ENCODE results near the gene ARHGAP4.

The ARHGAP4 gene

DNA sequence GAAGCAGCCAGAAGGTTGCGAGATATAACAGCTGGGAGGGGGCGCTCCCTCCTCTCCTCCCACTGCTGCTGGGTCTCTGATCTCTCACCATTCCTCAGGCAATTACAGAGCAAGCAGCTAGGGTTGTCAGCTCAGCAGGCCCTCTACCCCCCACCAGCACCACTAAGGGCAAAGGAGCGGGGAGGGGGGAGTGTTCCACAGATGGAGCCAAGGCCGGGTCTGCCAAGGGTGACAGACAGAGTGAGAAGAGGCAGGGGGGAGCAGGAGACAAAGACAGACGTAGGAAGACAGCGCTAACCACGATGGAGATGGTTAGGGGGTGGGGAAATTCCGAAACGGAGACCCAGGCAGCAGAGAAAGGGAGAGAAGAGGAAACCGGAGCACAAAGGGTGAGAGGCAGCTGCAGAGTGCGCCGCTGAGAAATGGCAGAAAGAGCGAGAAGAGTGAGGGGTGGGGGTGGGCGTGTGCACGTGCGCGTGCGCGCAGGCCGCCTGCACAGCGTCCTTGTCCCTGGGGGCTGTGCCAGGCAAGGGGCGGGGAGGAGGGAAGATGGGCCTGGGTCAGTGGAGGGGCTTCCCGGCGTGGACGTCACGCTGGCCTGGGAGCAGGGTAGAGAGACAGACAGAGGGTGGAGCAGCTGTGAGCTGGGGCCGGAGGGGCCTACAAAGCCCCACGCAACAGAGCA is 47.0 kb downstream of the ARHGAP4 start:
- no peak for DNase-seq (ENCODE audit: low spot score in 2 of 2)
- Histone ChIP-seq H3K36me3 (replicated peaks) (no peaks in the 10 kb centered on the region), H3K27me3 (ENCODE audit: low read depth) (peaks cover 8% of the 10 kb centered on the region), H3K9me3 (no peaks in the 10 kb centered on the region), H3K4me1 (no peaks in the 10 kb centered on the region), H3K4me3 (no peak overlapping the region)
- in situ Hi-C loops (cut with MboI; ENCODE audit: low sequenced_read_pairs), result no loop called here

GRCh38 chrX:153878345-153878744 is 47.7 kb downstream of the ARHGAP4 start:
- Histone ChIP-seq H3K27me3 (ENCODE audit: low read depth) (peaks cover 8% of the 10 kb centered on the region), H3K4me1 (no peaks in the 10 kb centered on the region), H3K9me3 (no peaks in the 10 kb centered on the region), H3K36me3 (replicated peaks) (no peaks in the 10 kb centered on the region), H3K4me3 (no peak overlapping the region)
- in situ Hi-C loops (cut with MboI; ENCODE audit: low sequenced_read_pairs), result no loop called here
- DNase-seq (ENCODE audit: low spot score in 2 of 2), result no peak

- Histone ChIP-seq H3K4me1 (no peaks in the 10 kb centered on the region), H3K4me3 (no peak overlapping the region), H3K9me3 (no peaks in the 10 kb centered on the region), H3K27me3 (ENCODE audit: low read depth) (peaks cover 8% of the 10 kb centered on the region), H3K36me3 (replicated peaks) (no peaks in the 10 kb centered on the region)
- no peak for DNase-seq (ENCODE audit: low spot score in 2 of 2)
- in situ Hi-C loops (cut with MboI; ENCODE audit: low sequenced_read_pairs), result no loop called here
These were observed 48.3 kb downstream of the ARHGAP4 start for GRCh38 chrX:153877571-153878261.

GRCh38 chrX:153876112-153876491 is 50.0 kb downstream of the ARHGAP4 start:
- Histone ChIP-seq H3K27me3 (ENCODE audit: low read depth) (peaks cover 4% of the 10 kb centered on the region), H3K4me3 (no peak overlapping the region), H3K9me3 (no peaks in the 10 kb centered on the region), H3K4me1 (no peaks in the 10 kb centered on the region), H3K36me3 (replicated peaks) (no peaks in the 10 kb centered on the region)
- in situ Hi-C loops (cut with MboI; ENCODE audit: low sequenced_read_pairs), result no loop called here
- DNase-seq (ENCODE audit: low spot score in 2 of 2), result no peak

DNA sequence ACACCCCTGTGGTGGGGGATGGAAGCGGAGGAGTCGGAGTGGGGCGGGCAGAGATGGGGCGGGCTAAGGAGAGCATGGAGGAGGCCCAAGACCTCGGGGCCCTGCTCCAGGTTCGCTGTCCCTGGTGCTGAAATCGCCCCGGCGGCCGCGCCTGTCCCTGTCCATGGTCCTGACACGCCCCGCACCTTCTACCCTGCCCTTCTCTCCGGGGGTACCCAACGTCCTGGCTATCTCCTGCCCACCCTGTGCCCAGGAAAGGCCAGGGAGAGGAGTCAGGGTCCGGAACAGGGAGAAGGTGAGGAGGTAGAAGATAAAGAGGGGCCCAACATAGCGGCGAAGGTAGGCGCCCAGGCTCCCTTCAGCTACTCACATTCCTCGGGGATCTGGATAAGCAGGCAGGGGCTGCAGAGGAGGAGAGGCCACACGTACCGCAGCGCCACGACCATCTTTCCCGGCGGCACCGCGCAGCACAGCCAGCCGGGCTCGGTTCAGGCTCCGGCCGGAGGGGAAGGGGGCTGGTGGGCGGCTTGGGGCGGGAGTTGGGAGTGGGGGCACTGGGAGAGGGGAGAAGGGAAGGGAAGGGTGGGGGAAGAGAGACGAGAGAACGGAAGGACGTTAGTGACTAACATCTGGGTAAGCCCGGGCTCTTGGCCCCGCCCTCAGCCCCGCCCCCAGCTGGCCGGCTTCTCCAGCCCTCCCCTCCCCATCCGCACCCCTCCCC is 50.5 kb downstream of the ARHGAP4 start:
- H3K36me3 ChIP-seq (replicated peaks), result no peaks in the 10 kb centered on the region
- no peaks in the 10 kb centered on the region for H3K27me3 ChIP-seq (ENCODE audit: low read depth)
- no peak overlapping the region for H3K4me3 ChIP-seq
- peak; percentile 41 to 86 for DNase-seq (ENCODE audit: low spot score in 2 of 2)
- H3K9me3 ChIP-seq, result no peaks in the 10 kb centered on the region
- in situ Hi-C loops (cut with MboI; ENCODE audit: low sequenced_read_pairs), result no loop called here
- no peaks in the 10 kb centered on the region for H3K4me1 ChIP-seq

DNA sequence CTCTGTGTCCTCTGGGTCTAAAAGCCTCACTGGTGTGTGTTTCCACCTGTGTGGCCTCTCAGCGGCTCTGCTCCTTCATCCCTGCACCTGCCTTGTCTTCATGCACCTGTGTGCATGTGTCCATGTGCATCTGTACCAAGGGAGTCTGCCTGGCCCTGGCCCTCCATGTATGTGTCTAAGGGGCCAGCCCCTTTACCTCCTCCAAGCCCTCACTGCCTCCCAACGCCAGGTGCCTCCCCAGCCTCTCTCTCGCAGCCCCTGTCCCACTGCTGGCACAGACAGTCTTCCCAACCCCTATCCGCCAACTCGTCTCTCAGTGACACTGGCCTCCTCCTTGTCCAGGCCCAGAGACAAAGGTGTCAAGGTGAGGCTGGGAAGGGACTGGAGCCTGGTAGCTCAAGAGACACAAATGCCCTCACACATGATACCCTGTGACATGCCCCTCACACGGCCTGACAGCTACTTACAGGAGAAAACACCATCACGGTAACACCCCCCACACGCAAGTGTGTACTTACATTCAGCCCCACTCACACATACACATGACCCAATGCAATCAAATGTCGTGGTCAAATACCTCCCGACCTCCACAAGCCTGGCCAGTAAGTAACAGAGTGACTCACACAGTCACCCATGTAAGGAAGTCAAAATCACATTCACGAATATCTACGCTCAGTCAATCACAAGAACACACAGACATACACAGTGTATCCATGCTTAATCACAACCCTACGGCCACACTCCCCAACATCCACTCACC is 51.5 kb downstream of the ARHGAP4 start:
- H3K27me3 ChIP-seq (ENCODE audit: low read depth), result no peaks in the 10 kb centered on the region
- in situ Hi-C loops (cut with MboI; ENCODE audit: low sequenced_read_pairs), result no loop called here
- H3K36me3 ChIP-seq (replicated peaks), result no peaks in the 10 kb centered on the region
- H3K4me3 ChIP-seq, result no peak overlapping the region
- H3K9me3 ChIP-seq, result no peaks in the 10 kb centered on the region
- no peaks in the 10 kb centered on the region for H3K4me1 ChIP-seq
- DNase-seq (ENCODE audit: low spot score in 2 of 2), result no peak

DNA sequence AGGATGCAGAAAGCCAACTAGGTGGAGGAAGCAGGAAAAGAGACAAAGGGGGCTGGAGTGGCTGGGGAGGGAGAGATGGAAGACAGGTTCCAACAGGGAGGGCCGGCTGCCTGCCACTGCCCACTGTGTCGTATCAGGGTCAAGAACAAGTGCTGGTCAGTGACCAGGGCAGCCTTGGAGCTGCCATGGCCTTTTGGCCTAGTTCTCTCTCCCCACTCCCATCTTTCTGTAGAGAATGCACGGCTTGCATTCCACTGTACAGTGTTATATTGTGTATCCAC is 52.0 kb downstream of the ARHGAP4 start:
- Histone ChIP-seq H3K4me1 (no peaks in the 10 kb centered on the region), H3K27me3 (ENCODE audit: low read depth) (no peaks in the 10 kb centered on the region), H3K9me3 (no peaks in the 10 kb centered on the region), H3K4me3 (no peak overlapping the region), H3K36me3 (replicated peaks) (no peaks in the 10 kb centered on the region)
- in situ Hi-C loops (cut with MboI; ENCODE audit: low sequenced_read_pairs), result no loop called here
- DNase-seq (ENCODE audit: low spot score in 2 of 2), result no peak

- no peaks in the 10 kb centered on the region for H3K9me3 ChIP-seq
- no peaks in the 10 kb centered on the region for H3K4me1 ChIP-seq
- H3K4me3 ChIP-seq, result no peak overlapping the region
- DNase-seq (ENCODE audit: low spot score in 2 of 2), result no peak
- H3K36me3 ChIP-seq (replicated peaks), result no peaks in the 10 kb centered on the region
- in situ Hi-C loops (cut with MboI; ENCODE audit: low sequenced_read_pairs), result no loop called here
- H3K27me3 ChIP-seq (ENCODE audit: low read depth), result no peaks in the 10 kb centered on the region
These were observed 52.6 kb downstream of the ARHGAP4 start for GRCh38 chrX:153873282-153874084.

DNA sequence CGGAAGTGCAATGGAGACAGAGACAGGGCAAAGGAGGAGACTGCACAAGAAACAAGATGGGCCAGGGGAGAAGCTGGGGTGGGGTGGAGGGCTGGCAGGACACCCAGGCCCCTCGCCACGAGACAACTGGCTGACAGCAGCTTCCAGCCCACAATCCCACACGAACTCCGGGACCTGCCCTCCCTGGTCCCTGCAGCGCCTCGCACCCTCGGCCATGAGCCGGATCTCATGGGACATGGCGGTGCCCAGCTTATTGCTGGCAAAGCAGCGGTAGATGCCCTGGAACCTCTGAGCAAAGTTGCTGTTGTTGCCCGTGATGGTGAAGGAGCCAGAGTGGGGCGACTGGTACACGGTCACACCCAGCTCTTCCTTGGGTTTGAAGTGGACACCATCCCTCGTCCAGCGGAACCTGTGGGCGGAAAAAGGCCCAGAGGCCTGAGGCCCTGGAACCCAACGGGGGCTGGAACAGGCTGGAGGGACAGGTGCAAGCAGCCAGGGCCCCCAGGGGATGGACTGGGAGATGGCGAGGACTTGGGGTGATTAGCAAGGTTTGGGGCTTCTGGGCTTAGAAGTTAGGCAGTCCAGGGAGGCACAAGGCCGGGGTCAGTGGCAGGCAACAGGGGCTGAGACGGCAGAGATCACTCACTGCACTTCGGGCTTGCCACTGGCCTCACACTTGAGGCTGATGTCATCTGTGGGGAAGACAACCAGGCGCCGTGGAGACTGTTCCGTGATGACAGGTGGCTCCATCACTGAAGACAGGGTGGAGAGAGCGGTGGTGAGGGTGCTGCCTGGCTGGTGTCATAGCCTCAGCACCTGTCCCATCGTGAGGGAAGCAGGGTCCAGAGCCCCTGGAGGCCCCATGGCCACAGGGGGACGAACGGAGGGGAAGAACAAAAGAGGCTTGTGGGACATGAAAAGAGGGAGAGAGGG is 53.9 kb downstream of the ARHGAP4 start:
- peak in 1 of 2 experiments; percentile 3 for DNase-seq (ENCODE audit: low spot score in 2 of 2)
- in situ Hi-C loops (cut with MboI; ENCODE audit: low sequenced_read_pairs), result no loop called here
- Histone ChIP-seq H3K27me3 (ENCODE audit: low read depth) (no peaks in the 10 kb centered on the region), H3K9me3 (no peaks in the 10 kb centered on the region), H3K36me3 (replicated peaks) (no peaks in the 10 kb centered on the region), H3K4me3 (no peak overlapping the region), H3K4me1 (no peaks in the 10 kb centered on the region)

- no peaks in the 10 kb centered on the region for H3K4me1 ChIP-seq
- no peaks in the 10 kb centered on the region for H3K9me3 ChIP-seq
- H3K27me3 ChIP-seq (ENCODE audit: low read depth), result no peaks in the 10 kb centered on the region
- peak in 1 of 2 experiments; percentile 8 for DNase-seq (ENCODE audit: low spot score in 2 of 2)
- H3K36me3 ChIP-seq (replicated peaks), result no peaks in the 10 kb centered on the region
- H3K4me3 ChIP-seq, result no peak overlapping the region
- in situ Hi-C loops (cut with MboI; ENCODE audit: low sequenced_read_pairs), result no loop called here
These were observed 54.6 kb downstream of the ARHGAP4 start for GRCh38 chrX:153871451-153871850.

DNA sequence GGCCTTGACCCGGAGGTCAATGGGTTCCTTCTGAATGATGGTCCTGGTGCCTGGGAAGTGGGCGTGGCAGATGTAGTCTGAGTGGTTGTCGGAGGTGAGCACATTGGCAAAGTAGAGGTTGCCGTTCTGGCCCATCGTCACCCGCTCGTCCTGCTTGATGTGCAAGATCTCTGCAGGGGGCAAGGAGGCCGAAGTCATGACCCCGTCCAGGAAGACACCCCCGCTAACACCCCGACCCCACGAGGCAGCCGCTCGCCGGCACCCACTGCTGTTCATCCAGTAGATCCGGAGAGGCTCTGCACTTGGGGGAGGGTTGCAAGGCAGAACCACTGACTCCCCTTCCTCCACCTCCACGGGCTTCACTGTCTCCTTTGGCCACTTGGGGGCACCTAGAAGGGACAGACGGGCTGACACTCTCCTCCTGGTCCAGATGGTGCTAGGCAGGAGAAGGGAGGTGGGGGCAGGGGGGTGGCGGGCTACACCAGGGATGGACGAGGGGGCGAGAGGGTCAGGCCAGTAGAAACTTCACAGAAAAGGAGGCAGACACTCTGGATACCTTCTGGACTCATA is 55.2 kb downstream of the ARHGAP4 start:
- Histone ChIP-seq H3K4me3 (no peak overlapping the region), H3K27me3 (ENCODE audit: low read depth) (no peaks in the 10 kb centered on the region), H3K4me1 (no peaks in the 10 kb centered on the region), H3K9me3 (no peaks in the 10 kb centered on the region), H3K36me3 (replicated peaks) (no peaks in the 10 kb centered on the region)
- peak in 1 of 2 experiments; percentile 9 for DNase-seq (ENCODE audit: low spot score in 2 of 2)
- in situ Hi-C loops (cut with MboI; ENCODE audit: low sequenced_read_pairs), result no loop called here

DNA sequence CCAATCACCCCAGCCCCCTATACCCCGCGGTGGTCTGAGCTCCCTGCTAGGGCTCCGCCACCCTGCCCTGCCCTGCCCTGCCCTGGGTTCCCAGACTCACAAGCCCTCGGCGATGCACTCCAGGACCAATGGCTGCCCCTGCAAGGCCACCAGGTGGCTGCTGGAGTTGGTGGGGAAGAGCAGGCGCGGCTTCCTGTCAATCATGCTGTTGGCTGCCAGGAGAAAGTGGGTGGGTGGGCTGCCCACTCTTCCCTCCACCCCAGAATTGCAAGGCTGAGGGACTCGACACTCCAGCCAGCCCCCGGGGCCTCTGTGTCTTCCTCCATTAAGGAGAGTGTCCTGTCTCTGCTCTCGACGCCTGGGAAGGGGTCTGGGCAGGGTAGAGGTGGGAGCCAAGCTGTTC is 55.8 kb downstream of the ARHGAP4 start:
- in situ Hi-C loops (cut with MboI; ENCODE audit: low sequenced_read_pairs), result no loop called here
- H3K4me3 ChIP-seq, result no peak overlapping the region
- no peaks in the 10 kb centered on the region for H3K27me3 ChIP-seq (ENCODE audit: low read depth)
- no peaks in the 10 kb centered on the region for H3K36me3 ChIP-seq (replicated peaks)
- no peaks in the 10 kb centered on the region for H3K4me1 ChIP-seq
- H3K9me3 ChIP-seq, result no peaks in the 10 kb centered on the region
- DNase-seq (ENCODE audit: low spot score in 2 of 2), result no peak

Data from HAP-1 (cell line).